Left ventricle myocardium inferior (tissue), 1 donor: Measurements from ENCODE around the gene MTRFR. TPM values are rescaled to one million over a fixed set of nuclear protein-coding genes. Genes with fewer than 3 reads are reported as not detected.

Experiments
- DNase-seq: peaks from one replicate; pipeline ENCODE4 v3.0.0-alpha.2; 2020
- H3K27ac ChIP-seq: fragments of 200-600 bp; replicated peaks from 2 replicates; pipeline ENCODE4 v1.8.0; 2021
- H3K27me3 ChIP-seq: fragments of 200-600 bp; 2 replicates; pipeline ENCODE4 v1.8.0; 2021; ENCODE audit warnings: low read depth
- H3K36me3 ChIP-seq: fragments of 200-600 bp; 2 replicates; pipeline ENCODE4 v1.8.0; 2021
- H3K4me1 ChIP-seq: fragments of 200-600 bp; 2 replicates; pipeline ENCODE4 v1.8.0; 2021
- H3K4me3 ChIP-seq: fragments of 200-600 bp; 2 replicates; pipeline ENCODE4 v1.8.0; 2021; ENCODE audit warnings: mild to moderate bottlenecking, moderate library complexity
- H3K9me3 ChIP-seq: fragments of 200-600 bp; replicated peaks from 2 replicates; pipeline ENCODE4 v1.8.0; 2021
- intact Hi-C: fragments of 100-400 bp; cut with micrococcal nuclease; formaldehyde crosslinking; loops from one replicate; pipeline ENCODE4 v1.11.0; 2022
- total RNA-seq: library from RNA; stranded (reverse); fragmentation: NEBNext Ultra II Directional; extraction: Animal tissue kit (Norgen Biotek cat#: 25700); gene quantifications from one replicate; pipeline ENCODE4 v1.2.1, GENCODE V29; 2021
- TF ChIP-seq, protein P1 (sequence below): fragments of 200-600 bp; IDR thresholded peaks from 2 replicates; pipeline ENCODE4 v1.8.0; 2021; ENCODE audit warnings: antibody characterized with exemption, mild to moderate bottlenecking, borderline replicate concordance
- donor health status: DM: no; HTN: yes; CAD: no; lungs with severe emphysema.

The MTRFR gene
- total RNA-seq, 1 donor from 2014 or later = 8.4 TPM

DNA sequence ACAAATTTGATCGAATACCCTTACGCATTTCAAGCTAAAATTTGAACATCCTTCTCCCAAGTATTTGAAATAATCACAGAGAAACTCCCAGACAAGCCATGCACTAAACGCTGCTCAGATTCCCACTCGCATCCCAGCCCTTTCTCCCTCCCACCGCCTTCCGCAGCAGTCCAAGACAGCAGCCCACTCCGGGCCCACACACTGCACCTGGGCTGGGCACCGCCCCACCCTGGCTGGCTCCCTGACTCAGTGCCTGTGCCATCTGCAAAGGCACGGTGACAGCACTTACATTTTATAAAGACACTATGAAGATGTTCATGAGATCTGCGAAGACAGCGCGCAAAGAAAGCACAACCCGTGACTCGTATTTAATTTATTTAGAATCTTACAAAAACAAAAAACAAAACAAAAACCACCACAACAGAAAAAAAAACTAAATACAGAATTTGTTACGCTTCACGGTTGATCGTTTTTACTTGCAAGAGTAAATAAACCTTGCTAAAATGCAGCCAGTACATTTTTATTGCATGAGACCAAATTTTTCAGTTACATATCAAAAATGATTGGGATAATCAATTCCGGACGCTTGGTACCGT, 55.6 kb downstream of the MTRFR start:
- no peak for DNase-seq
- Histone ChIP-seq H3K36me3 (peaks cover 32% of the 10 kb centered on the region), H3K4me3 (no peak overlapping the region), H3K27ac (no peak overlapping the region), H3K9me3 (no peaks in the 10 kb centered on the region), H3K27me3 (no peaks in the 10 kb centered on the region), H3K4me1 (no peaks in the 10 kb centered on the region)
- TF ChIP-seq, protein P1, sequence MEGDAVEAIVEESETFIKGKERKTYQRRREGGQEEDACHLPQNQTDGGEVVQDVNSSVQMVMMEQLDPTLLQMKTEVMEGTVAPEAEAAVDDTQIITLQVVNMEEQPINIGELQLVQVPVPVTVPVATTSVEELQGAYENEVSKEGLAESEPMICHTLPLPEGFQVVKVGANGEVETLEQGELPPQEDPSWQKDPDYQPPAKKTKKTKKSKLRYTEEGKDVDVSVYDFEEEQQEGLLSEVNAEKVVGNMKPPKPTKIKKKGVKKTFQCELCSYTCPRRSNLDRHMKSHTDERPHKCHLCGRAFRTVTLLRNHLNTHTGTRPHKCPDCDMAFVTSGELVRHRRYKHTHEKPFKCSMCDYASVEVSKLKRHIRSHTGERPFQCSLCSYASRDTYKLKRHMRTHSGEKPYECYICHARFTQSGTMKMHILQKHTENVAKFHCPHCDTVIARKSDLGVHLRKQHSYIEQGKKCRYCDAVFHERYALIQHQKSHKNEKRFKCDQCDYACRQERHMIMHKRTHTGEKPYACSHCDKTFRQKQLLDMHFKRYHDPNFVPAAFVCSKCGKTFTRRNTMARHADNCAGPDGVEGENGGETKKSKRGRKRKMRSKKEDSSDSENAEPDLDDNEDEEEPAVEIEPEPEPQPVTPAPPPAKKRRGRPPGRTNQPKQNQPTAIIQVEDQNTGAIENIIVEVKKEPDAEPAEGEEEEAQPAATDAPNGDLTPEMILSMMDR = no peak
- intact Hi-C loops = no loop called here

DNA sequence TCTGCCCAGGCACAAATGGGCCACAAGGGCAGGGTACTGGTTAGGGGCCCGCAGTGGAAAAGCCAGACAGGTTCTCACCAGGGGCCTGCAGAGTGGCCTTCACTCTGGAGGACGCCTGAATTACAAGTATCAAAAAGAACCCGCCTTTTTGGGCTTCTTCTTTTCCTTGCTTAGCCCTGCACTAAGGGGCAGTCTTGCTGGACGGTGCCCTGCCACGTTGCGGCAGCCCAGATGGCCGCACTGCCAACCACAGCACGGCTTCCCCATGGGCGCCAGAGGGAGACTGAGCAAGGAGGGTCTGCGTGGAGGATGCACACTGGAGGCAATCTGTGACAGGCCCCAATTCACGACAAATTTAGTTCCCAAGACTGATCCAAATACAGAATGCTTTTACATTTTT, 56.7 kb downstream of the MTRFR start:
- TF ChIP-seq, protein P1 = no peak
- H3K9me3 ChIP-seq = no peaks in the 10 kb centered on the region
- peaks cover 42% of the 10 kb centered on the region for H3K36me3 ChIP-seq
- H3K4me1 ChIP-seq = no peaks in the 10 kb centered on the region
- no peak overlapping the region for H3K27ac ChIP-seq
- DNase-seq = no peak
- intact Hi-C loops = no loop called here
- H3K4me3 ChIP-seq = no peak overlapping the region
- no peaks in the 10 kb centered on the region for H3K27me3 ChIP-seq

DNA sequence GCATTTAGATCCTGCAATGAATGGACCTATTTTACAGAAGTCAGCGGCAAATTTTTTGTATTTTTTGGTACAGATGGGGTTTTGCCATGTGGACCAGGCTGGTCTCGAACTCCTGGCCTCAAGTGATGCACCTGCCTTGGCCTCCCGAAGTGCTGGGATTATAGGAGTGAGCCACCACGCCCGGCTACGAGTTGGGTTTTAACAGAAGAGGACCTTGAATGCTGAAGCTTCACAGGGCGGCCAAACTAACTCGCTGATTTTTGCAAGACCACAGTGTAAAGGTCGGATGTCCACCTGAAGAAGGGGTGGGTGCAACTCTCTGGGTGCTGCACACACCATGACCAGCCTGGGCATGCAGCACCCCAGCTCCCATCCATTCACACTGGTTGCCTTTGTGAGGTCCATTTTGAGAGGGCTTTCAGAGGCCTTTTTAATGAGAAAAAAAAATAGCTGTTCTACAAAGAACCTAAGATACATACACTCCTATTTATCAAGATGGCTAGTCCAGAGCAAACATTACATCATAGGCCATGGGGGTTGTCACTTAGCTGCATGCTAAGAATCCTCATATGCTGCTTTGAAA, 60.0 kb downstream of the MTRFR start:
- no peaks in the 10 kb centered on the region for H3K4me1 ChIP-seq
- no peak for DNase-seq
- TF ChIP-seq, protein P1 = no peak
- no peaks in the 10 kb centered on the region for H3K9me3 ChIP-seq
- H3K36me3 ChIP-seq = peaks cover 74% of the 10 kb centered on the region
- no peak overlapping the region for H3K27ac ChIP-seq
- intact Hi-C loops = no loop called here
- H3K27me3 ChIP-seq = no peaks in the 10 kb centered on the region
- H3K4me3 ChIP-seq = no peak overlapping the region

DNA sequence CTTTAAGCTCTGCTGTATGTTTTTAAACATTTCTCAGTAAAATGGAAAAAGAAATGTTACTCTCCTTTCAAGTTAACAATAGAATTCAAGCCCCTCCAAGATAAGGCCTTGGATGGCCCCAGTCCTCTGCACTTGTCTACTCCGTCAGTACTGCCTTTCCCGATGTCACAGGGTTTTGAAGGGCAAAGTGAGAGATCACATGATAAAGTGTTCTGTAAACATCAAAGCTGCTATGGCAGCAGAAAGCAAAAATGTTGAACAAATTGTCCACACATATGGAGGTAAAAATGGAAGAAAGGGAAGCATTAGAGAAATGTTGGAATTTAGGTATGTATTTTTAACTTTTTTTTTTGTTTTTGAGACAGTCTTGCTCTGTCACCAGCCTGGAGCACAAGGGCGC, 71.9 kb downstream of the MTRFR start:
- TF ChIP-seq, protein P1 = no peak
- intact Hi-C loops = no loop called here
- Histone ChIP-seq H3K36me3 (peaks cover 99% of the 10 kb centered on the region), H3K27me3 (no peaks in the 10 kb centered on the region), H3K9me3 (no peaks in the 10 kb centered on the region), H3K27ac (no peak overlapping the region), H3K4me1 (peaks cover 6% of the 10 kb centered on the region), H3K4me3 (no peak overlapping the region)
- DNase-seq = no peak

DNA sequence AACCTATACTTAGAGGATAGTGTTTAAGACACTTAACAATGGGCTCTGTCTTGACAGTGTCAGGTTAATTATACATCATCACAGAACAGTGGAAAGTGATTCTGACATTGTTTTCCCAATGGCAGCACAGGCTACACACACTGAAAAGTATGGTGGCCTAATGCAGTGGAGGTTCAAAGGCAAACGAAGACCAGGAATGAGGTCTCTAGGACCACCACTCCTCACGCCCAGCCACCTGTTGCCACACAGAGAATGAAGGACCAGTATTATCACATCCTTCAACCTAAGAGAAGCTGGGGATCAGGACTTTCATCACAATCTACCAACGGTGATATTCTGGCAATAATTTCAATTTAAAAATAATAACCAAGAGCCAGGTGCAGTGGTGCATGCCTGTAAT, 73.0 kb downstream of the MTRFR start:
- peaks cover 6% of the 10 kb centered on the region for H3K4me1 ChIP-seq
- DNase-seq = no peak
- H3K27ac ChIP-seq = no peak overlapping the region
- intact Hi-C loops = no loop called here
- peaks cover 99% of the 10 kb centered on the region for H3K36me3 ChIP-seq
- TF ChIP-seq, protein P1 = no peak
- H3K9me3 ChIP-seq = no peaks in the 10 kb centered on the region
- H3K4me3 ChIP-seq = no peak overlapping the region
- H3K27me3 ChIP-seq = no peaks in the 10 kb centered on the region

Other genes starting within 250 kb of the MTRFR start
- gene PITPNM2, start 82.3 kb upstream of the MTRFR start, total RNA-seq = 18.4 TPM
- gene MPHOSPH9, start 295 bp upstream of the MTRFR start, total RNA-seq = 23.9 TPM
- gene CDK2AP1, start 38.4 kb downstream of the MTRFR start, total RNA-seq = 83.6 TPM
- gene SBNO1, start 131.4 kb downstream of the MTRFR start, total RNA-seq = 27.1 TPM
- gene KMT5A, start 150.7 kb downstream of the MTRFR start, total RNA-seq = 28.5 TPM
- gene RILPL2, start 203.2 kb downstream of the MTRFR start, total RNA-seq = 2.2 TPM
- gene SNRNP35, start 224.7 kb downstream of the MTRFR start, total RNA-seq = 23.0 TPM